ENCODE data around the gene POR. TPM values are rescaled to one million over a fixed set of nuclear protein-coding genes. Genes with fewer than 3 reads are reported as not detected.

POR gene
- total and polyA plus RNA-seq, 2 of the 13 experiments (the other 11 are each of a cell fraction or from before 2014, with no cell fraction given) = 145 to 266 TPM

DNA sequence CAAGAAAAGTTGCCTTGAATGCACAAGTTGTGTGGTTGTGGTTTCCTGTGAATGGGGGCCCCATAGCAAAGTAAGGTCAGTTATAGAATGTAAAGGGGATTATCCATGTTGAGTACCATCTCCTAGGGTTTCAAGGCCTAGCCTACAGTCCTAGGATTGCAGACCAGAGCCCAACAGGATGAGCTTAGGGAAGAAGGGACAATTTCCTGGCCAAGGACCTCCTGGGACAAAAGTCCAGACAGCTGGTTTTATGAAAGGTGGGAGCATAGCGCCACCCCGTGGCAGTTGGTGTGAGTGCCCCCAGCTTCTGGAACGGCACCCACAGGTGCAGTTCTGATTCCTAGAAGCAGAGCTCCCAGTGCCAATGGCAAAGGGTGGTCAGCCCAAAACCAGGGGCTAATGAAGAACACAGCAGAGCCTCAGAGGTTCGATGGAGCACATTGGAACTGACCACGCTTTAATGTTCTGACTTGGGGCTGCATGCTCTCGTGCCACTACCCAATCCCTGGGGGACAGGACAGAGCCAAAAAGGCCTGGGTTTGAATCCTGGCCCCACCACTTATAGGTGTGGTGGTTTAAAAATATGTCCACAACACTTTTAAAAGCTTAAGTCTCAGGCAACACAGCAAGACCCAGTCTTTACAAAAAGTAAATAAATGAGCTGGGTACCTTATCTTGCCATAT lies 105.2 kb downstream of the POR start (continued):
- TF ChIP-seq ZNF615 (CRISPR knock-in tag; IDR thresholded peaks at IDR 0.05; ENCODE audit: borderline replicate concordance) (no peak), ZNF598 (CRISPR knock-in tag; IDR thresholded peaks at IDR 0.05; ENCODE audit: borderline replicate concordance) (no peak), SMARCC2 (IDR thresholded peaks at IDR 0.05) (no peak), MAFF (IDR thresholded peaks at IDR 0.05; ENCODE audit: low read depth, low read length) (no peak), ZNF230 (CRISPR knock-in tag; IDR thresholded peaks at IDR 0.05) (no peak), ZNF543 (CRISPR knock-in tag; IDR thresholded peaks at IDR 0.05) (no peak), ZKSCAN5 (CRISPR knock-in tag; IDR thresholded peaks at IDR 0.05) (no peak), CBFB (CRISPR knock-in tag; IDR thresholded peaks at IDR 0.05) (no peak), RFX5 (IDR thresholded peaks at IDR 0.05; ENCODE audit: low read depth, low read length) (no peak), ADNP (CRISPR knock-in tag; IDR thresholded peaks at IDR 0.05) (no peak), HNRNPUL1 (IDR thresholded peaks at IDR 0.05; ENCODE audit: low read depth, low read length) (no peak), TCF7L2 (IDR thresholded peaks at IDR 0.05; ENCODE audit: low read depth, low read length) (no peak), REPIN1 (CRISPR knock-in tag; IDR thresholded peaks at IDR 0.05; ENCODE audit: borderline replicate concordance, low read depth) (peak; percentile 85; the same call in 1 of the 2 replicates), ZNF672 (CRISPR knock-in tag; IDR thresholded peaks at IDR 0.05) (no peak), RFX1 (IDR thresholded peaks at IDR 0.05) (no peak), NCOA5 (CRISPR knock-in tag; IDR thresholded peaks at IDR 0.05) (no peak), YY1 (IDR thresholded peaks at IDR 0.05; ENCODE audit: insufficient read depth, insufficient replicate concordance, low read depth, low read length) (no peak), AKNA (CRISPR knock-in tag; IDR thresholded peaks at IDR 0.05; ENCODE audit: borderline replicate concordance) (no peak), PCBP1 (IDR thresholded peaks at IDR 0.05; ENCODE audit: borderline replicate concordance, low read depth, low read length) (no peak), GZF1 (CRISPR knock-in tag; IDR thresholded peaks at IDR 0.05) (no peak), HCFC1 (IDR thresholded peaks at IDR 0.05; ENCODE audit: low read depth, low read length) (no peak), KMT2B (CRISPR knock-in tag; IDR thresholded peaks at IDR 0.05) (no peak), ZNF607 (CRISPR knock-in tag; IDR thresholded peaks at IDR 0.05; ENCODE audit: borderline replicate concordance) (0 out of 2 replicates have a peak, but pooled peaks have one; percentile 41)
- TF ChIP-seq, protein P1, sequence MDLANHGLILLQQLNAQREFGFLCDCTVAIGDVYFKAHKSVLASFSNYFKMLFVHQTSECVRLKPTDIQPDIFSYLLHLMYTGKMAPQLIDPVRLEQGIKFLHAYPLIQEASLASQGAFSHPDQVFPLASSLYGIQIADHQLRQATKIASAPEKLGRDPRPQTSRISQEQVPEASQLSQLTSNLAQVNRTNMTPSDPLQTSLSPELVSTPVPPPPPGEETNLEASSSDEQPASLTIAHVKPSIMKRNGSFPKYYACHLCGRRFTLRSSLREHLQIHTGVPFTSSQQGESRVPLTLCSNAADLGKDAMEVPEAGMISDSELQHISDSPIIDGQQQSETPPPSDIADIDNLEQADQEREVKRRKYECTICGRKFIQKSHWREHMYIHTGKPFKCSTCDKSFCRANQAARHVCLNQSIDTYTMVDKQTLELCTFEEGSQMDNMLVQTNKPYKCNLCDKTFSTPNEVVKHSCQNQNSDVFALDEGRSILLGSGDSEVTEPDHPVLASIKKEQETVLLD (CRISPR knock-in tag; IDR thresholded peaks at IDR 0.05; ENCODE audit: low read depth) = no peak
- TF ChIP-seq, protein P2, sequence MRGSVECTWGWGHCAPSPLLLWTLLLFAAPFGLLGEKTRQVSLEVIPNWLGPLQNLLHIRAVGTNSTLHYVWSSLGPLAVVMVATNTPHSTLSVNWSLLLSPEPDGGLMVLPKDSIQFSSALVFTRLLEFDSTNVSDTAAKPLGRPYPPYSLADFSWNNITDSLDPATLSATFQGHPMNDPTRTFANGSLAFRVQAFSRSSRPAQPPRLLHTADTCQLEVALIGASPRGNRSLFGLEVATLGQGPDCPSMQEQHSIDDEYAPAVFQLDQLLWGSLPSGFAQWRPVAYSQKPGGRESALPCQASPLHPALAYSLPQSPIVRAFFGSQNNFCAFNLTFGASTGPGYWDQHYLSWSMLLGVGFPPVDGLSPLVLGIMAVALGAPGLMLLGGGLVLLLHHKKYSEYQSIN (CRISPR knock-in tag; IDR thresholded peaks at IDR 0.05; ENCODE audit: borderline replicate concordance) = no peak
